Mucosa of descending colon (tissue), 3 donors: ENCODE results near the gene NPEPL1. TPM values are rescaled to one million over a fixed set of nuclear protein-coding genes. Genes with fewer than 3 reads are reported as not detected.

Experiments
- ATAC-seq: fragments of 200-7000 bp; cut with Tn5 transposase; one replicate; pipeline ENCODE4 v1.9.1; 2020; ENCODE audit warnings: mild to moderate bottlenecking, moderate library complexity
- DNase-seq, 3 donors: peaks; one replicate each; pipeline ENCODE4 v3.0.0-alpha.2; 2020
- H3K36me3 ChIP-seq: fragments of 200-600 bp; one replicate; pipeline ENCODE4 v1.8.0; 2021; ENCODE audit warnings: low read depth, mild to moderate bottlenecking
- H3K4me1 ChIP-seq: fragments of 200-600 bp; one replicate; pipeline ENCODE4 v1.8.0; 2021; ENCODE audit warnings: low read depth, mild to moderate bottlenecking
- H3K4me3 ChIP-seq: fragments of 200-600 bp; one replicate; pipeline ENCODE4 v1.8.0; 2021; ENCODE audit warnings: mild to moderate bottlenecking
- H3K9me3 ChIP-seq: fragments of 200-600 bp; one replicate; pipeline ENCODE4 v1.8.0; 2021; ENCODE audit warnings: mild to moderate bottlenecking
- CTCF ChIP-seq: fragments of 200-600 bp; IDR thresholded peaks from one replicate; pipeline ENCODE4 v1.8.0; 2022; ENCODE audit warnings: antibody characterized with exemption, mild to moderate bottlenecking
- intact Hi-C, 2 donors: fragments of 100-400 bp; cut with DNase I in 1 of 2; cut with micrococcal nuclease in 1 of 2; formaldehyde crosslinking; loops; one replicate each; pipeline versions ENCODE4 v1.11.0 to v1.11.1; 2022; cut with DNase I, micrococcal nuclease
- total RNA-seq, 3 donors: library from RNA; stranded (reverse); fragmentation: NEBNext Ultra II Directional in 2 of 3; extraction: Animal tissue kit (Norgen Biotek cat#: 25700) in 2 of 3; gene quantifications; one replicate each; pipeline versions ENCODE4 v1.2.1 to v1.2.4, GENCODE V29; 2021 to 2023
- donor health status: DM: no; HTN: no; CAD: no; lungs with moderate emphysema.
- donor health status: DM: no; HTN: no; CAD: no.
- donor health status: DM: no; HTN: yes; CAD: no.

NPEPL1 gene
- total RNA-seq, 3 donors from 2014 or later: 26.8 to 41.6 (median 30.8) TPM

GRCh38 chr20:58752565-58752964 lies 60.0 kb downstream of the NPEPL1 start:
- H3K4me1 ChIP-seq: no peaks in the 10 kb centered on the region
- intact Hi-C loops: no loop called here
- no peak for TF ChIP-seq CTCF
- H3K4me3 ChIP-seq: no peak overlapping the region
- DNase-seq (no peak), ATAC-seq (no peak)
- no peaks in the 10 kb centered on the region for H3K36me3 ChIP-seq
- H3K9me3 ChIP-seq: no peaks in the 10 kb centered on the region

- intact Hi-C loops: no loop called here
- Histone ChIP-seq H3K4me1 (no peaks in the 10 kb centered on the region), H3K4me3 (no peak overlapping the region), H3K9me3 (no peaks in the 10 kb centered on the region), H3K36me3 (no peaks in the 10 kb centered on the region)
- DNase-seq (no peak), ATAC-seq (no peak)
- no peak for TF ChIP-seq CTCF
Measured at GRCh38 chr20:58753267-58753921, 60.8 kb downstream of the NPEPL1 start.

- no peak for TF ChIP-seq CTCF
- ATAC-seq: no peak
- H3K4me3 ChIP-seq: no peak overlapping the region
- no peaks in the 10 kb centered on the region for H3K36me3 ChIP-seq
- no peaks in the 10 kb centered on the region for H3K4me1 ChIP-seq
- H3K9me3 ChIP-seq: no peaks in the 10 kb centered on the region
- intact Hi-C loops: no loop called here
- no peak for DNase-seq
Measured at GRCh38 chr20:58753922-58754551, 61.4 kb downstream of the NPEPL1 start.

- no peak for TF ChIP-seq CTCF
- no peak for DNase-seq
- Histone ChIP-seq H3K9me3 (no peaks in the 10 kb centered on the region), H3K4me1 (no peaks in the 10 kb centered on the region), H3K4me3 (no peak overlapping the region), H3K36me3 (no peaks in the 10 kb centered on the region)
- no peak for ATAC-seq
- intact Hi-C loops: no loop called here
Measured at GRCh38 chr20:58754584-58754983, 62.0 kb downstream of the NPEPL1 start.

GRCh38 chr20:58755062-58755697 lies 62.6 kb downstream of the NPEPL1 start:
- Histone ChIP-seq H3K4me1 (no peaks in the 10 kb centered on the region), H3K36me3 (no peaks in the 10 kb centered on the region), H3K9me3 (no peaks in the 10 kb centered on the region), H3K4me3 (no peak overlapping the region)
- TF ChIP-seq CTCF: no peak
- DNase-seq: no peak
- intact Hi-C loops: no loop called here
- no peak for ATAC-seq
